Thoracic aorta (tissue), 2 donors: ENCODE measurements around the gene AKAP9. TPM values are rescaled to one million over a fixed set of nuclear protein-coding genes. Genes with fewer than 3 reads are reported as not detected.

Experiments
- ATAC-seq: fragments of 150-250 bp; one replicate; pipeline ENCODE4 v1.8.0; 2017; ENCODE audit warnings: low read depth; ENCODE audit not compliant: insufficient number of reproducible peaks, low FRiP score
- DNase-seq: peaks from one replicate; pipeline ENCODE4 v3.0.0-alpha.2; 2020; ENCODE audit warnings: low spot score
- H3K27ac ChIP-seq, 2 donors: fragments of 200-600 bp; sonication (generic); 1 replicate in 1 of 2; 2 replicates in 1 of 2; pipeline ENCODE4 v1.5.1; 2016; ENCODE audit warnings: mild to moderate bottlenecking in 2 of 2, moderate library complexity in 2 of 2
- H3K27me3 ChIP-seq: fragments of 200-600 bp; sonication (generic); replicated peaks from 2 replicates; pipeline ENCODE4 v1.6.0; 2016; ENCODE audit warnings: mild to moderate bottlenecking; ENCODE audit not compliant: insufficient read depth
- H3K36me3 ChIP-seq: fragments of 200-600 bp; sonication (generic); one replicate; pipeline ENCODE4 v1.5.1; 2016
- H3K4me1 ChIP-seq, 2 donors: fragments of 200-600 bp; sonication (generic); 1 replicate in 1 of 2; 2 replicates in 1 of 2; pipeline versions ENCODE4 v1.5.1 to v1.6.0; 2016; ENCODE audit warnings: low read depth in 2 of 2, mild to moderate bottlenecking in 1 of 2; ENCODE audit not compliant: control insufficient read depth in 1 of 2
- H3K4me3 ChIP-seq: fragments of 200-600 bp; sonication (generic); 2 replicates; pipeline ENCODE4 v1.5.1; 2016; ENCODE audit warnings: mild to moderate bottlenecking
- H3K9me3 ChIP-seq: fragments of 200-600 bp; sonication (generic); 2 replicates; pipeline ENCODE4 v1.5.1; 2016
- total RNA-seq, 2 donors: library from RNA; depleted of rRNA; stranded (reverse); fragments of >200 nt; gene quantifications; one replicate each; pipeline versions ENCODE4 v1.1.0 to v1.2.3, GENCODE V29; 2016
- TF ChIP-seq, protein P1 (sequence below): fragments of 200-600 bp; sonication (generic); IDR thresholded peaks from one replicate; pipeline ENCODE4 v1.5.1; 2019; ENCODE audit warnings: antibody characterized with exemption

Gene AKAP9
- total RNA-seq, 2 donors from 2014 or later = 49.8 to 72.1 TPM

- TF ChIP-seq, protein P1, sequence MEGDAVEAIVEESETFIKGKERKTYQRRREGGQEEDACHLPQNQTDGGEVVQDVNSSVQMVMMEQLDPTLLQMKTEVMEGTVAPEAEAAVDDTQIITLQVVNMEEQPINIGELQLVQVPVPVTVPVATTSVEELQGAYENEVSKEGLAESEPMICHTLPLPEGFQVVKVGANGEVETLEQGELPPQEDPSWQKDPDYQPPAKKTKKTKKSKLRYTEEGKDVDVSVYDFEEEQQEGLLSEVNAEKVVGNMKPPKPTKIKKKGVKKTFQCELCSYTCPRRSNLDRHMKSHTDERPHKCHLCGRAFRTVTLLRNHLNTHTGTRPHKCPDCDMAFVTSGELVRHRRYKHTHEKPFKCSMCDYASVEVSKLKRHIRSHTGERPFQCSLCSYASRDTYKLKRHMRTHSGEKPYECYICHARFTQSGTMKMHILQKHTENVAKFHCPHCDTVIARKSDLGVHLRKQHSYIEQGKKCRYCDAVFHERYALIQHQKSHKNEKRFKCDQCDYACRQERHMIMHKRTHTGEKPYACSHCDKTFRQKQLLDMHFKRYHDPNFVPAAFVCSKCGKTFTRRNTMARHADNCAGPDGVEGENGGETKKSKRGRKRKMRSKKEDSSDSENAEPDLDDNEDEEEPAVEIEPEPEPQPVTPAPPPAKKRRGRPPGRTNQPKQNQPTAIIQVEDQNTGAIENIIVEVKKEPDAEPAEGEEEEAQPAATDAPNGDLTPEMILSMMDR = no peak
- no peaks in the 10 kb centered on the region for H3K9me3 ChIP-seq
- no peaks in the 10 kb centered on the region for H3K36me3 ChIP-seq
- no peaks in the 10 kb centered on the region for H3K27me3 ChIP-seq
- H3K27ac ChIP-seq = no peak overlapping the region
- ATAC-seq = no peak
- H3K4me3 ChIP-seq = no peak overlapping the region
- DNase-seq = no peak
- no peaks in the 10 kb centered on the region for H3K4me1 ChIP-seq
Observed at GRCh38 chr7:91898240-91898992, 42.2 kb upstream of the AKAP9 start.

GRCh38 chr7:91899563-91899962 lies 41.1 kb upstream of the AKAP9 start:
- no peaks in the 10 kb centered on the region for H3K27me3 ChIP-seq
- no peak overlapping the region for H3K27ac ChIP-seq
- ATAC-seq (no peak), DNase-seq (no peak)
- H3K36me3 ChIP-seq = no peaks in the 10 kb centered on the region
- H3K9me3 ChIP-seq = no peaks in the 10 kb centered on the region
- no peak overlapping the region for H3K4me3 ChIP-seq
- TF ChIP-seq, protein P1 = no peak
- H3K4me1 ChIP-seq = no peaks in the 10 kb centered on the region

GRCh38 chr7:91910171-91910570 lies 30.5 kb upstream of the AKAP9 start:
- ATAC-seq = no peak
- TF ChIP-seq, protein P1 = no peak

DNA sequence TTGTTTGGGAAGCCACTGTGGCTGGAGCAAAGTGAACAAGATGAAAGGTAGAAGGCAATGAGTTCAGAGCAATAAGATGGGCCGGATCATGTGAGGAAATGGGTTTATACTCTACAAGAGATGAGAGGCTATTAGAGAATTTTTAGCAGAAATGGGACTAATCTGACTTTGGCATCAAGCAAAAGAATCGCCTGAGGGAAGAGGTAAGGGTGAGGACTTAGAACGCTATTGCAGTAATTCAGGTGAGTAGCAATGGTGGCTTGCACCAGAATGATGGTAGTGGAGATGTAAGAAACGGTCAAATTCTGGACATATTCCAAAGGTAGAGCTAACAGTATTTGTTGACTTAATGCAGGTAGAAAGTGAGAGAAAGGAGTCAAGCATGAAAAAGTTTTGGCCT lies 29.5 kb upstream of the AKAP9 start:
- no peaks in the 10 kb centered on the region for H3K4me1 ChIP-seq
- H3K27me3 ChIP-seq = no peaks in the 10 kb centered on the region
- DNase-seq (no peak), ATAC-seq (no peak)
- H3K27ac ChIP-seq = no peak overlapping the region
- no peaks in the 10 kb centered on the region for H3K36me3 ChIP-seq
- no peak overlapping the region for H3K4me3 ChIP-seq
- TF ChIP-seq, protein P1 = no peak
- no peaks in the 10 kb centered on the region for H3K9me3 ChIP-seq

More at GRCh38 chr7:91910171-91910570, 30.5 kb upstream of the AKAP9 start:
- Histone ChIP-seq H3K4me3 (no peak overlapping the region), H3K27ac (no peak overlapping the region), H3K36me3 (no peaks in the 10 kb centered on the region), H3K9me3 (no peaks in the 10 kb centered on the region), H3K27me3 (no peaks in the 10 kb centered on the region), H3K4me1 (no peaks in the 10 kb centered on the region)
- DNase-seq = no peak

DNA sequence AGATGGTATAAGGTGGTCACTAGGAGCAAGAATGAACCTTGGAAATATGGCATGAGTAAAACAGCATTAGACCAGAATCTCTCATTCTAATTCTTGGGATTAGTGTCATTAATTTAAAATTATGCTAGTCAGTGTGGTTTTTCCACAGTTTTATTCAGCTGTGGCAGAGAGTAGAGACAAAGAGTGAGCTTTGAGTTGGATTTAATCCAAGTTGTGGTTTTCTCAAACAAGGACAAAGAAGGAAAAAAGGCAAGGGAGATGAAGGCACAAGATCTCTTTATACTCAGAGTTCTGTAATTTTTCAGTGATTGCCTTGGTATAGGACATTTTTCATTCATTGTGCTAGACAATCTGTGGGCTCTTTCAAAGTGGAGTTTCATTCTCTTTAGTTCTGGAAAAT lies 28.2 kb upstream of the AKAP9 start:
- TF ChIP-seq, protein P1 = no peak
- no peak overlapping the region for H3K4me3 ChIP-seq
- ATAC-seq (no peak), DNase-seq (no peak)
- H3K36me3 ChIP-seq = no peaks in the 10 kb centered on the region
- H3K9me3 ChIP-seq = no peaks in the 10 kb centered on the region
- H3K27ac ChIP-seq = no peak overlapping the region
- no peaks in the 10 kb centered on the region for H3K4me1 ChIP-seq
- no peaks in the 10 kb centered on the region for H3K27me3 ChIP-seq
